SK-N-SH (cell line): Measurements from ENCODE around the gene MGME1. TPM values are rescaled to one million over a fixed set of nuclear protein-coding genes. Genes with fewer than 3 reads are reported as not detected.

Experiments
- CTCF ChIA-PET: fragments of 300-600, 350-600 bp; formaldehyde crosslinking; extraction: SDS; loops from one replicate; lab custom pipeline; 2021; lab: Yijun Ruan, JAX
- POLR2A ChIA-PET: fragments of 350-600 bp; sonication (Branson Sonifier 250); formaldehyde crosslinking; extraction: SDS; loops from one replicate; lab custom pipeline; 2020; ENCODE audit warnings: antibody characterized with exemption, inconsistent platforms; lab: Yijun Ruan, JAX
- DNase-seq: peaks from one replicate; pipeline ENCODE4 v3.0.0; 2012
- H2AFZ ChIP-seq: fragments of 200-600 bp; sonication (generic); 2 replicates; pipeline ENCODE4 v1.8.1; 2016; ENCODE audit warnings: antibody characterized with exemption, mild to moderate bottlenecking, low read depth
- H3F3A ChIP-seq: fragments of 200-600 bp; sonication (generic); replicated peaks from 2 replicates; pipeline ENCODE3; 2016; ENCODE audit warnings: antibody characterized with exemption, mild to moderate bottlenecking; ENCODE audit not compliant: insufficient read depth
- H3K27ac ChIP-seq, 2 experiments: fragments of 200-500 bp in 1 of 2; fragments of 200-600 bp in 1 of 2; sonication (Bioruptor generic) in 1 of 2; sonication (generic), shearing (Covaris generic) in 1 of 2; 2 replicates each; pipeline versions ENCODE4 v1.5.1 to v1.6.1; 2014 to 2016; ENCODE audit warnings: low read depth in 2 of 2, inconsistent platforms in 1 of 2, low read length in 1 of 2, mild to moderate bottlenecking in 1 of 2, mixed read lengths in 1 of 2
- H3K27me3 ChIP-seq: fragments of 200-600 bp; sonication (generic), shearing (Covaris generic); 2 replicates; pipeline ENCODE4 v1.6.1; 2016; ENCODE audit warnings: mixed run types; ENCODE audit not compliant: insufficient read depth
- H3K36me3 ChIP-seq, 2 experiments: fragments of 200-500 bp in 1 of 2; fragments of 200-600 bp in 1 of 2; sonication (Bioruptor generic) in 1 of 2; sonication (generic) in 1 of 2; replicated peaks in 1 of 2; 2 replicates each; pipeline versions ENCODE3 to v1.5.1; 2014 to 2016; ENCODE audit warnings: low read length in 1 of 2, mild to moderate bottlenecking in 1 of 2; ENCODE audit not compliant: insufficient read depth in 2 of 2, control insufficient read depth in 1 of 2
- H3K4me1 ChIP-seq, 2 experiments: fragments of 200-500 bp in 1 of 2; fragments of 200-600 bp in 1 of 2; sonication (Bioruptor generic) in 1 of 2; sonication (generic), shearing (Covaris generic) in 1 of 2; 2 replicates each; pipeline versions ENCODE4 v1.5.1 to v1.6.1; 2014 to 2016; ENCODE audit warnings: low read depth in 1 of 2, low read length in 1 of 2, mixed run types in 1 of 2; ENCODE audit not compliant: insufficient read depth in 2 of 2, control insufficient read depth in 1 of 2
- H3K4me2 ChIP-seq: fragments of 200-600 bp; sonication (generic), shearing (Covaris generic); 2 replicates; pipeline ENCODE4 v1.6.1; 2017; ENCODE audit warnings: mixed run types
- H3K4me3 ChIP-seq, 2 experiments: fragments of 200-500 bp in 1 of 2; fragments of 200-600 bp in 1 of 2; sonication (Bioruptor generic) in 1 of 2; sonication (generic), shearing (Covaris generic) in 1 of 2; 2 replicates each; pipeline versions ENCODE4 v1.5.1 to v1.8.1; 2014 to 2016; ENCODE audit warnings: low read depth in 2 of 2, inconsistent platforms in 1 of 2, low read length in 1 of 2, mild to moderate bottlenecking in 1 of 2, mixed read lengths in 1 of 2, moderate library complexity in 1 of 2
- H3K79me2 ChIP-seq: fragments of 200-600 bp; sonication (generic); 2 replicates; pipeline ENCODE4 v1.8.1; 2017; ENCODE audit warnings: mild to moderate bottlenecking; ENCODE audit not compliant: insufficient read depth
- H3K9ac ChIP-seq: fragments of 200-600 bp; sonication (generic); 2 replicates; pipeline ENCODE4 v1.6.1; 2017; ENCODE audit warnings: mixed run types
- H3K9me2 ChIP-seq: fragments of 200-600 bp; sonication (generic); 2 replicates; pipeline ENCODE4 v1.6.1; 2017; ENCODE audit warnings: mixed run types
- H3K9me3 ChIP-seq: fragments of 200-600 bp; sonication (generic); 2 replicates; pipeline ENCODE4 v1.6.1; 2017; ENCODE audit warnings: mixed run types, mild to moderate bottlenecking, moderate library complexity
- H4K20me1 ChIP-seq: fragments of 200-600 bp; sonication (generic); 2 replicates; pipeline ENCODE4 v1.6.1; 2017; ENCODE audit warnings: mild to moderate bottlenecking, mixed run types; ENCODE audit not compliant: insufficient read depth
- ELF1 ChIP-seq: IDR thresholded peaks from 2 replicates; pipeline ENCODE4 v1.4.0; 2012
- JUND ChIP-seq: IDR thresholded peaks from 2 replicates; pipeline ENCODE4 v1.4.0; 2012
- MXI1 ChIP-seq: IDR thresholded peaks from 2 replicates; pipeline ENCODE4 v1.6.1; 2012; ENCODE audit warnings: mild to moderate bottlenecking, low read depth, low read length, improper control_type of control experiment
- SIN3A ChIP-seq: IDR thresholded peaks from 2 replicates; pipeline ENCODE4 v1.6.1; 2012; ENCODE audit warnings: low read depth, mild to moderate bottlenecking, low read length, moderate library complexity, borderline replicate concordance
- TEAD4 ChIP-seq: IDR thresholded peaks from 2 replicates; pipeline ENCODE4 v1.4.0; 2012; ENCODE audit warnings: mild to moderate bottlenecking, borderline replicate concordance; ENCODE audit not compliant: insufficient read depth
- WGBS: methylation state at CpG from one replicate; pipeline ENCODE4 v1.1.6; 2017; ENCODE audit warnings: low lambda C conversion rate; 5-methylcytosine and 5-hydroxymethylcytosine counted together
- polyA plus RNA-seq, 3 experiments: library from polyadenylated mRNA; depleted of rRNA; stranded (reverse); fragments of >200 nt; gene quantifications; 2 replicates each; pipeline ENCODE4 v1.2.3, GENCODE V29; 2012
- TF ChIP-seq, protein P1 (sequence below): IDR thresholded peaks from 2 replicates; pipeline ENCODE4 v1.4.0; 2012; ENCODE audit warnings: low read depth, borderline replicate concordance

Gene MGME1
- polyA plus RNA-seq, 1 of the 3 experiments (the other 2 are of a cell fraction) = 7.9 TPM

DNA sequence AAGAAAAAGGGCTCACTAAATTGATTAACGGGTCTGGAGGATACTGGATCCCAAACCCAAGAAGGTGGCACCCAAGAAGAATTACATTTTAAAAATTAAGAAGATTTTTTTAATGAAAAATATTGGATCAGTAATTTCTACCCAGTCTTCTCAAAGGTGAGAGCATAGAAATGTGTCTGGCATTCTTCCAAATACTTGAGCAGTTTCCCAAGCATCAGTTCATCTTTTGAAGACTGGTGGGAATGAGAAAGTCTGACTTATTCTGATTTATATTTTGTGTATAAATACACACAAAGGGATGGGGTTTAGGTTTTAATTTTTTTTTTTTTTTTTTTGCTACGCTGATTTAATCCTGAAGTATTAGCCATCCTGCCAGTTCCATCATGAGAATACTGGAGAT is 3.3 kb downstream of the MGME1 start:
- Histone ChIP-seq H3F3A (peaks cover 23% of the 10 kb centered on the region), H3K36me3 (peaks cover 11 to 17% of the 10 kb centered on the region in 2 experiments), H3K9me3 (no peaks in the 10 kb centered on the region), H3K9me2 (no peaks in the 10 kb centered on the region), H3K4me2 (peak overlapping the region; percentile 86), H4K20me1 (no peaks in the 10 kb centered on the region; the same call in 1 of the 2 replicates), H2AFZ (no peak overlapping the region), H3K4me1 (peaks cover 22 to 25% of the 10 kb centered on the region in 2 experiments; a peak in 3 of 4 replicates), H3K27me3 (no peaks in the 10 kb centered on the region), H3K9ac (peak overlapping the region; percentile 97; the same call in 1 of the 2 replicates), H3K79me2 (peaks cover 89% of the 10 kb centered on the region), H3K4me3 (peak overlapping the region; percentile 74 to 99; a peak in 3 of 4 replicates), H3K27ac (peak overlapping the region; percentile 47 to 96; a peak in 3 of 4 replicates)
- DNase-seq = no peak
- TF ChIP-seq, protein P1, sequence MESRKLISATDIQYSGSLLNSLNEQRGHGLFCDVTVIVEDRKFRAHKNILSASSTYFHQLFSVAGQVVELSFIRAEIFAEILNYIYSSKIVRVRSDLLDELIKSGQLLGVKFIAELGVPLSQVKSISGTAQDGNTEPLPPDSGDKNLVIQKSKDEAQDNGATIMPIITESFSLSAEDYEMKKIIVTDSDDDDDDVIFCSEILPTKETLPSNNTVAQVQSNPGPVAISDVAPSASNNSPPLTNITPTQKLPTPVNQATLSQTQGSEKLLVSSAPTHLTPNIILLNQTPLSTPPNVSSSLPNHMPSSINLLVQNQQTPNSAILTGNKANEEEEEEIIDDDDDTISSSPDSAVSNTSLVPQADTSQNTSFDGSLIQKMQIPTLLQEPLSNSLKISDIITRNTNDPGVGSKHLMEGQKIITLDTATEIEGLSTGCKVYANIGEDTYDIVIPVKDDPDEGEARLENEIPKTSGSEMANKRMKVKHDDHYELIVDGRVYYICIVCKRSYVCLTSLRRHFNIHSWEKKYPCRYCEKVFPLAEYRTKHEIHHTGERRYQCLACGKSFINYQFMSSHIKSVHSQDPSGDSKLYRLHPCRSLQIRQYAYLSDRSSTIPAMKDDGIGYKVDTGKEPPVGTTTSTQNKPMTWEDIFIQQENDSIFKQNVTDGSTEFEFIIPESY = no peak
- 59% methylated on average over 2 of the region's 2 CpGs for WGBS
- ChIA-PET CTCF (interaction anchor here (1.0 kb wide), 1 partner anchor 290 kb away, joined by 3 read pairs; the partner anchor contains the start of gene RRBP1), POLR2A (no interaction called here)

DNA sequence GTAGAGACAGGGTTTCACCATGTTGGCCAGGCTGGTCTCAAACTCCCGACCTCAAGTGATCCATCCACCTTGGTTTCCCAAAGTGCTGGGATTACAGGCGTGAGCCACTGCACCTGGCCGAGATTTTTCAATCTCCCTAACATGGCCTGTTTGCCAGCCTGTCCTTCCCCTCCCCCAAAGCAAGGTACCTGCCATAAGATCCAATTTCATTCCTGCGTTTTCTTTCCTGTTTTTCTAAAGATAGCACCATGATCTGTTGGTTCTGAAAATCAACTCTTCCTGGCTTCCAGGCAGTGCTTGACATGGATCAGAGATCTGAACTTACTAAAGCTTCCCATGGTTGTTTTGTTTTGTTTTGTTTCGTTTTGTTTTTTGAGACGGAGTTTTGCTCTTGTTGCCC is 7.5 kb downstream of the MGME1 start:
- Histone ChIP-seq H3K4me2 (no peak overlapping the region), H3K9me3 (no peaks in the 10 kb centered on the region), H3K36me3 (peaks cover 5 to 21% of the 10 kb centered on the region in 2 experiments), H2AFZ (no peak overlapping the region), H3K4me1 (peaks cover 12 to 18% of the 10 kb centered on the region in 2 experiments; a peak in 3 of 4 replicates), H3K27ac (no peak overlapping the region), H3K4me3 (no peak overlapping the region), H3K27me3 (no peaks in the 10 kb centered on the region), H3K9me2 (no peaks in the 10 kb centered on the region), H3K9ac (no peak overlapping the region), H3K79me2 (peaks cover 62% of the 10 kb centered on the region), H3F3A (peaks cover 8% of the 10 kb centered on the region), H4K20me1 (no peaks in the 10 kb centered on the region)
- ChIA-PET POLR2A (no interaction called here), CTCF (interaction anchor here (0.7 kb wide), 1 partner anchor 19 kb away, joined by 4 read pairs; no protein-coding TSS in a partner anchor)
- DNase-seq = no peak
- WGBS = 92% methylated on average over 6 of the region's 6 CpGs
- TF ChIP-seq ELF1 = no peak
- TF ChIP-seq SIN3A = no peak
- TF ChIP-seq, protein P1 = no peak
- no peak for TF ChIP-seq JUND
- TF ChIP-seq TEAD4 = no peak
- no peak for TF ChIP-seq MXI1
